Left lung (tissue), 10 donors: ENCODE data around the gene ENPP3. TPM values are rescaled to one million over a fixed set of nuclear protein-coding genes. Genes with fewer than 3 reads are reported as not detected.

Experiments used
- ATAC-seq: fragments of 200-7000 bp; cut with Tn5 transposase; one replicate; pipeline ENCODE4 v1.9.1; 2020; ENCODE audit warnings: moderate library complexity
- DNase-seq, 4 donors: peaks; one replicate each; pipeline ENCODE4 v3.0.0-alpha.2; 2013 to 2020
- H3K27ac ChIP-seq, 2 donors: fragments of 200-600 bp; sonication (generic) in 1 of 2; one replicate each; pipeline versions ENCODE4 v1.5.0 to v1.8.0; 2020 to 2021
- H3K27me3 ChIP-seq, 2 donors: fragments of 200-600 bp; sonication (generic) in 1 of 2; one replicate each; pipeline versions ENCODE4 v1.5.0 to v1.8.0; 2020 to 2021
- H3K36me3 ChIP-seq, 2 donors: fragments of 200-600 bp; sonication (generic) in 1 of 2; one replicate each; pipeline versions ENCODE4 v1.5.0 to v1.8.0; 2020 to 2021
- H3K4me1 ChIP-seq, 2 donors: fragments of 200-600 bp; one replicate each; pipeline ENCODE4 v1.8.0; 2021
- H3K4me3 ChIP-seq, 2 donors: fragments of 200-600 bp; sonication (generic) in 1 of 2; one replicate each; pipeline versions ENCODE4 v1.5.0 to v1.8.0; 2020 to 2021; ENCODE audit warnings: mild to moderate bottlenecking in 1 of 2
- H3K9me3 ChIP-seq, 2 donors: fragments of 200-600 bp; sonication (generic) in 1 of 2; one replicate each; pipeline versions ENCODE4 v1.5.0 to v1.8.0; 2020 to 2021
- intact Hi-C, 2 donors: fragments of 100-400 bp; cut with DNase I; formaldehyde crosslinking; loops; one replicate each; pipeline versions ENCODE4 v1.11.2 to v1.14.2; 2022
- polyA plus RNA-seq, 6 donors: library from polyadenylated mRNA; unstranded; fragments of 120-200 nt; gene quantifications; one replicate each; pipeline ENCODE4 v1.2.1, GENCODE V29; 2013; ENCODE audit not compliant: insufficient read length in 6 of 6
- total RNA-seq, 2 donors: library from RNA; stranded (reverse); fragmentation: NEBNext Ultra II Directional; extraction: Animal tissue kit (Norgen Biotek cat#: 25700); gene quantifications; one replicate each; pipeline ENCODE4 v1.2.1, GENCODE V29; 2021
- TF ChIP-seq, protein P1 (sequence below), 2 donors: fragments of 200-600 bp; sonication (generic) in 1 of 2; IDR thresholded peaks; one replicate each; pipeline versions ENCODE4 v1.5.0 to v1.8.0; 2021; ENCODE audit warnings: antibody characterized with exemption in 2 of 2
- donor health status: DM: no; HTN: yes; CAD: no.
- donor health status: DM: no; HTN: no; CAD: no.

The ENPP3 gene
- total and polyA plus RNA-seq, 8 donors: 0.44 to 1.5 (median 0.90) TPM

DNA sequence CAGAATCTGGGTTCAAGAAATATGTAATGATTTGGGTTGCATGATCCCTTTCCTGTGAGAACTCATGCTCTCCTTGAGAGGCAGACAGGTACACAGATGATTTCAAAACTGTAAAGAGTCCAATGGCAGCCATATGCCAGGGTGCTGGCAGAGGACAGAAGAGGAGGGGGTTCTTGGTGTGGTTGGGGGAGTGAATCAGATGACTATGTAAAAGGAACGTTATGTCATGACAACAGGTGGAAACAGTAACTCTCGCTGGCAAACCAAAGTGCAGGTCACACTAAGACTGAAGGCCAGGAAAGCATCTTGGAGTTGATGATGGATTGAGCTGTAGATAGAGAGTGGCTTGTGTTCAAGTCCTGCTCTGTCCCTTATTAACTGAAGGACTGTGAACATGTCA is 43.8 kb downstream of the ENPP3 start:
- Histone ChIP-seq H3K9me3 (no peaks in the 10 kb centered on the region), H3K27me3 (no peaks in the 10 kb centered on the region), H3K4me3 (no peak overlapping the region), H3K36me3 (no peaks in the 10 kb centered on the region), H3K27ac (no peak overlapping the region), H3K4me1 (no peaks in the 10 kb centered on the region)
- TF ChIP-seq, protein P1, sequence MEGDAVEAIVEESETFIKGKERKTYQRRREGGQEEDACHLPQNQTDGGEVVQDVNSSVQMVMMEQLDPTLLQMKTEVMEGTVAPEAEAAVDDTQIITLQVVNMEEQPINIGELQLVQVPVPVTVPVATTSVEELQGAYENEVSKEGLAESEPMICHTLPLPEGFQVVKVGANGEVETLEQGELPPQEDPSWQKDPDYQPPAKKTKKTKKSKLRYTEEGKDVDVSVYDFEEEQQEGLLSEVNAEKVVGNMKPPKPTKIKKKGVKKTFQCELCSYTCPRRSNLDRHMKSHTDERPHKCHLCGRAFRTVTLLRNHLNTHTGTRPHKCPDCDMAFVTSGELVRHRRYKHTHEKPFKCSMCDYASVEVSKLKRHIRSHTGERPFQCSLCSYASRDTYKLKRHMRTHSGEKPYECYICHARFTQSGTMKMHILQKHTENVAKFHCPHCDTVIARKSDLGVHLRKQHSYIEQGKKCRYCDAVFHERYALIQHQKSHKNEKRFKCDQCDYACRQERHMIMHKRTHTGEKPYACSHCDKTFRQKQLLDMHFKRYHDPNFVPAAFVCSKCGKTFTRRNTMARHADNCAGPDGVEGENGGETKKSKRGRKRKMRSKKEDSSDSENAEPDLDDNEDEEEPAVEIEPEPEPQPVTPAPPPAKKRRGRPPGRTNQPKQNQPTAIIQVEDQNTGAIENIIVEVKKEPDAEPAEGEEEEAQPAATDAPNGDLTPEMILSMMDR (IDR thresholded peaks at IDR 0.05): no peak
- DNase-seq (no peak), ATAC-seq (no peak)
- intact Hi-C loops: no loop called here

GRCh38 chr6:131681585-131681984 is 44.5 kb downstream of the ENPP3 start:
- Histone ChIP-seq H3K27me3 (no peaks in the 10 kb centered on the region), H3K27ac (no peak overlapping the region), H3K36me3 (no peaks in the 10 kb centered on the region), H3K4me1 (no peaks in the 10 kb centered on the region), H3K4me3 (no peak overlapping the region), H3K9me3 (no peaks in the 10 kb centered on the region)
- no peak for ATAC-seq
- no peak for DNase-seq
- intact Hi-C loops: no loop called here
- TF ChIP-seq, protein P1 (IDR thresholded peaks at IDR 0.05): no peak

DNA sequence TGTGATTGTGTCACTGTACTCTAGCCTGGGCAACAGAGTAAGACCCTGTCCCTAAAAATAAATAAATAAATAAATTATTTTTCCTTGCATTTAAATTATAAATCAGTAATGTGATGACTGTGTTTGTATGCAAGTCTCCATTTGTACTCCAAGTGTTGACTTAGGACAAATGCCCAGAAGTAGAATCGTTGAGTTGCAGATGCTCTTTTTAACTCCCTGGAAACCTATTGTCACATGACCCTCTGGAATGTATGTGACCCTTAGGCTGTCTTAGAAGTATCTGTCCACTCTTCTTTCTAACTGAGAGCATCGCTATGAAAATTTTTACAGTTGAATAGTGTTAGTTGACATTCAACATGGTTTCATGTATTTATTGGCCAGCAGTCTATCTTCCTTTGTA is 45.3 kb downstream of the ENPP3 start:
- ATAC-seq (peak; percentile 58), DNase-seq (no peak)
- H3K27me3 ChIP-seq: no peaks in the 10 kb centered on the region
- H3K4me1 ChIP-seq: no peaks in the 10 kb centered on the region
- H3K4me3 ChIP-seq: no peak overlapping the region
- intact Hi-C loops: no loop called here
- H3K27ac ChIP-seq: no peak overlapping the region
- H3K9me3 ChIP-seq: no peaks in the 10 kb centered on the region
- H3K36me3 ChIP-seq: no peaks in the 10 kb centered on the region
- TF ChIP-seq, protein P1 (IDR thresholded peaks at IDR 0.05): no peak

GRCh38 chr6:131683479-131683878 is 46.4 kb downstream of the ENPP3 start:
- DNase-seq (no peak), ATAC-seq (peak; percentile 77)
- H3K27me3 ChIP-seq: no peaks in the 10 kb centered on the region
- H3K4me3 ChIP-seq: no peak overlapping the region
- H3K27ac ChIP-seq: no peak overlapping the region
- TF ChIP-seq, protein P1 (IDR thresholded peaks at IDR 0.05): no peak
- no peaks in the 10 kb centered on the region for H3K4me1 ChIP-seq
- intact Hi-C loops: no loop called here
- H3K9me3 ChIP-seq: no peaks in the 10 kb centered on the region
- H3K36me3 ChIP-seq: no peaks in the 10 kb centered on the region

- no peak overlapping the region for H3K4me3 ChIP-seq
- no peaks in the 10 kb centered on the region for H3K36me3 ChIP-seq
- TF ChIP-seq, protein P1 (IDR thresholded peaks at IDR 0.05): no peak
- ATAC-seq: no peak
- H3K27me3 ChIP-seq: no peaks in the 10 kb centered on the region
- H3K27ac ChIP-seq: no peak overlapping the region
- no peak for DNase-seq
- H3K9me3 ChIP-seq: no peaks in the 10 kb centered on the region
- H3K4me1 ChIP-seq: no peaks in the 10 kb centered on the region
- intact Hi-C loops: no loop called here
These were observed 48.2 kb downstream of the ENPP3 start for GRCh38 chr6:131685266-131685780.
